Gastrocnemius medialis (tissue), 4 donors: ENCODE measurements around the gene RABGEF1.

Experiments
- POLR2A ChIP-seq, 2 donors: fragments of 450-650 bp; IDR thresholded peaks; one replicate each; pipeline ENCODE4 v1.6.1; 2017; ENCODE audit warnings: antibody characterized with exemption in 2 of 2, mild to moderate bottlenecking in 2 of 2, moderate library complexity in 2 of 2
- TF ChIP-seq, protein P1 (sequence below), 5 experiments: fragments of 450-650 bp in 3 of 5; fragments of 200-600 bp in 2 of 5; sonication (generic) in 2 of 5; IDR thresholded peaks in 4 of 5; conservative IDR thresholded peaks in 1 of 5; 1 replicate in 4 of 5; 2 replicates in 1 of 5; pipeline ENCODE4 v1.5.1; 2016 to 2019; ENCODE audit warnings: antibody characterized with exemption in 5 of 5, mild to moderate bottlenecking in 3 of 5, moderate library complexity in 3 of 5

DNA sequence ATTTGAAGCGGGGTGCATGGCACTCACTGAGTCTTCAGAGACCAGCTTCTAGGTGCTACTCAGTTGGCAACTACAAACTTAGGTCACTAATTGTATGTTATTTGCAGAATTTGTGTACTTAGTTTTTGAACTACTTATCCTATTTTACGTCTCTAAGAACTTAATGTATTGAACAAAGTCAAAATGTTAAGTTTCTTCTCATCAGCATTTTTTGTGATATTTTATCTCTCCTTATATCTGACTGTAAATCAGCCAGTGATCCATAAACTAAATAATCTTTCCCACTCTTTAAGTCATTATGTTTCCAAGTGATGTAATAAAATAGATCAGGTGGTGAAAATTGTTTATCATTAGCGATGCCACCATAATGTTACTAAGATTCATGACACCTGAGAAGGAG, 120.2 kb downstream of the RABGEF1 start:
- TF ChIP-seq, protein P1, sequence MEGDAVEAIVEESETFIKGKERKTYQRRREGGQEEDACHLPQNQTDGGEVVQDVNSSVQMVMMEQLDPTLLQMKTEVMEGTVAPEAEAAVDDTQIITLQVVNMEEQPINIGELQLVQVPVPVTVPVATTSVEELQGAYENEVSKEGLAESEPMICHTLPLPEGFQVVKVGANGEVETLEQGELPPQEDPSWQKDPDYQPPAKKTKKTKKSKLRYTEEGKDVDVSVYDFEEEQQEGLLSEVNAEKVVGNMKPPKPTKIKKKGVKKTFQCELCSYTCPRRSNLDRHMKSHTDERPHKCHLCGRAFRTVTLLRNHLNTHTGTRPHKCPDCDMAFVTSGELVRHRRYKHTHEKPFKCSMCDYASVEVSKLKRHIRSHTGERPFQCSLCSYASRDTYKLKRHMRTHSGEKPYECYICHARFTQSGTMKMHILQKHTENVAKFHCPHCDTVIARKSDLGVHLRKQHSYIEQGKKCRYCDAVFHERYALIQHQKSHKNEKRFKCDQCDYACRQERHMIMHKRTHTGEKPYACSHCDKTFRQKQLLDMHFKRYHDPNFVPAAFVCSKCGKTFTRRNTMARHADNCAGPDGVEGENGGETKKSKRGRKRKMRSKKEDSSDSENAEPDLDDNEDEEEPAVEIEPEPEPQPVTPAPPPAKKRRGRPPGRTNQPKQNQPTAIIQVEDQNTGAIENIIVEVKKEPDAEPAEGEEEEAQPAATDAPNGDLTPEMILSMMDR (IDR thresholded peaks at IDR 0.05 in 4 of 5, conservative IDR thresholded peaks at IDR 0.05 in 1 of 5) = no peak
- no peak for TF ChIP-seq POLR2A (IDR thresholded peaks at IDR 0.05)
